ENCODE data around the gene KNDC1.

GRCh38 chr10:133237241-133237587 is 77.2 kb downstream of the KNDC1 start:
- TF ChIP-seq CTCF (IDR thresholded peaks at IDR 0.05): no peak
- TF ChIP-seq POLR2A (IDR thresholded peaks at IDR 0.05): no peak
